ENCODE measurements around the gene KRTAP19-6. TPM values are rescaled to one million over a fixed set of nuclear protein-coding genes. Genes with fewer than 3 reads are reported as not detected.

The KRTAP19-6 gene
- total RNA-seq (not detected in 2 replicates), polyA plus RNA-seq (not detected in 2 replicates), polyA minus RNA-seq (not detected in 2 replicates)
- not detected for total RNA-seq (2013)

GRCh38 chr21:30541764-30542163, at the start of gene KRTAP19-6:
Gene KRTAP19-6 (minus strand): TSS chr21:30541864. CDS start chr21:30541833, 31 bp downstream.
- Histone ChIP-seq H3K9ac (ENCODE audit: low read length) (no peak within 1 kb of the TSS), H3K27me3 (replicated peaks in 1 of 4; ENCODE audit: control extremely low read depth in 1 of 4, control insufficient read depth in 3 of 4, insufficient read depth in 4 of 4, low read length in 3 of 4) (no peaks in the 10 kb centered on the region), H3K4me1 (ENCODE audit: control insufficient read depth in 2 of 2, insufficient read depth in 2 of 2, low read length in 2 of 2) (no peaks in the 10 kb centered on the region), H2AFZ (ENCODE audit: insufficient read depth, low read depth, low read length, poor library complexity, severe bottlenecking) (no peak within 1 kb of the TSS), H3K9me3 (ENCODE audit: control extremely low read depth in 1 of 3, control insufficient read depth in 2 of 3, insufficient read depth in 1 of 3, low read length in 2 of 3) (no peaks in the 10 kb centered on the region), H4K20me1 (ENCODE audit: control insufficient read depth, insufficient read depth, low read length, poor library complexity, severe bottlenecking) (no peaks in the 10 kb centered on the region), H3K36me3 (replicated peaks in 1 of 2; ENCODE audit: control extremely low read depth in 1 of 2, control insufficient read depth in 1 of 2, extremely low read depth in 1 of 2, insufficient read depth in 2 of 2, low read length in 1 of 2) (no peaks in the 10 kb centered on the region), H3K4me2 (replicated peaks; ENCODE audit: low read depth, low read length, poor library complexity, severe bottlenecking) (no peak within 1 kb of the TSS), H3K79me2 (ENCODE audit: control insufficient read depth, insufficient read depth, low read length) (no peaks in the 10 kb centered on the region), H3K27ac (ENCODE audit: low read length in 2 of 2) (no peak within 1 kb of the TSS), H3K4me3 (ENCODE audit: control extremely low read depth in 1 of 5, extremely low read depth in 1 of 5, insufficient read depth in 1 of 5, low read depth in 2 of 5, low read length in 4 of 5) (no peak within 1 kb of the TSS)
- Mint-ChIP-seq H3K4me1 (no peaks in the 10 kb centered on the region), H3K27ac (no peak within 1 kb of the TSS), H3K27me3 (no peaks in the 10 kb centered on the region), H3K4me3 (no peak within 1 kb of the TSS), H3K9me3 (ENCODE audit: insufficient read depth) (peaks cover 6% of the 10 kb centered on the region)
- POLR2A ChIA-PET, result no interaction called here
- ATAC-seq (ENCODE audit: low read depth) (no peak), DNase-seq (no peak)
- CTCF ChIA-PET, result no interaction called here
- intact Hi-C loops (cut with micrococcal nuclease), result no loop called here
- WGBS (ENCODE audit: insufficient coverage), result no CpG with 5 or more reads among the region's 1 CpG
- no peak for TF ChIP-seq CTCF (IDR thresholded peaks at IDR 0.05)
- no peak for TF ChIP-seq EZH2 (IDR thresholded peaks at IDR 0.05; ENCODE audit: borderline replicate concordance, insufficient read depth, low read depth, low read length, poor library complexity, severe bottlenecking)

- H3K4me3 Mint-ChIP-seq, result no peak within 1 kb of the TSS
- no peak for ATAC-seq (ENCODE audit: low read depth)
- H3K27ac ChIP-seq (ENCODE audit: low read length in 2 of 2), result no peak within 1 kb of the TSS
- intact Hi-C loops (cut with micrococcal nuclease), result no loop called here
- no peaks in the 10 kb centered on the region for H3K27me3 ChIP-seq (replicated peaks in 1 of 4; ENCODE audit: control extremely low read depth in 1 of 4, control insufficient read depth in 3 of 4, insufficient read depth in 4 of 4, low read length in 3 of 4)
- peaks cover 0 to 4% (median 3%) of the 10 kb centered on the region in 3 donors for H3K9me3 ChIP-seq (ENCODE audit: control extremely low read depth in 1 of 3, control insufficient read depth in 2 of 3, insufficient read depth in 1 of 3, low read length in 2 of 3)
- H3K9ac ChIP-seq (ENCODE audit: low read length), result no peak within 1 kb of the TSS
- H3K4me2 ChIP-seq (replicated peaks; ENCODE audit: low read depth, low read length, poor library complexity, severe bottlenecking), result no peak within 1 kb of the TSS
- H2AFZ ChIP-seq (ENCODE audit: insufficient read depth, low read depth, low read length, poor library complexity, severe bottlenecking), result no peak within 1 kb of the TSS
- ChIA-PET POLR2A (no interaction called here), CTCF (no interaction called here)
- H3K4me1 Mint-ChIP-seq, result no peaks in the 10 kb centered on the region
- H3K79me2 ChIP-seq (ENCODE audit: control insufficient read depth, insufficient read depth, low read length), result no peaks in the 10 kb centered on the region
- H3K9me3 Mint-ChIP-seq (ENCODE audit: insufficient read depth), result peaks cover 3% of the 10 kb centered on the region
- H3K36me3 ChIP-seq (replicated peaks in 1 of 2; ENCODE audit: control extremely low read depth in 1 of 2, control insufficient read depth in 1 of 2, extremely low read depth in 1 of 2, insufficient read depth in 2 of 2, low read length in 1 of 2), result no peaks in the 10 kb centered on the region
- H3K27ac Mint-ChIP-seq, result no peak within 1 kb of the TSS
- no peak within 1 kb of the TSS for H3K4me3 ChIP-seq (ENCODE audit: control extremely low read depth in 1 of 5, extremely low read depth in 1 of 5, insufficient read depth in 1 of 5, low read depth in 2 of 5, low read length in 4 of 5)
- TF ChIP-seq EZH2 (IDR thresholded peaks at IDR 0.05; ENCODE audit: borderline replicate concordance, insufficient read depth, low read depth, low read length, poor library complexity, severe bottlenecking), result no peak
- no peak for TF ChIP-seq CTCF (IDR thresholded peaks at IDR 0.05)
- no peaks in the 10 kb centered on the region for H4K20me1 ChIP-seq (ENCODE audit: control insufficient read depth, insufficient read depth, low read length, poor library complexity, severe bottlenecking)
- H3K27me3 Mint-ChIP-seq, result no peaks in the 10 kb centered on the region
- DNase-seq, result no peak
- no peaks in the 10 kb centered on the region for H3K4me1 ChIP-seq (ENCODE audit: control insufficient read depth in 2 of 2, insufficient read depth in 2 of 2, low read length in 2 of 2)
Measured at GRCh38 chr21:30590297-30590696, 48.6 kb upstream of the KRTAP19-6 start, which contains the start of gene KRTAP22-2. Gene KRTAP22-2 (minus strand): TSS chr21:30590397.

Data from B cell (primary cell).